HL-60 (cell line): ENCODE measurements around the gene ESR2.

Source experiments
- DNase-seq, 2 experiments: peaks; one replicate each; pipeline ENCODE4 v3.0.0-alpha.2; 2010 to 2020; ENCODE audit warnings: low read depth in 1 of 2, low spot score in 1 of 2
- H3K27ac ChIP-seq: fragments of 250-450 bp; sonication (Bioruptor Pico); replicated peaks from 2 replicates; pipeline ENCODE4 v1.5.1; 2020; ENCODE audit warnings: mild to moderate bottlenecking, moderate library complexity
- H3K27me3 ChIP-seq: fragments of 250-450 bp; sonication (Bioruptor Pico); 2 replicates; pipeline ENCODE4 v1.5.1; 2021; ENCODE audit warnings: mild to moderate bottlenecking, moderate library complexity; ENCODE audit not compliant: insufficient read depth, poor library complexity, severe bottlenecking
- H3K4me3 ChIP-seq: replicated peaks from 2 replicates; pipeline ENCODE4 v1.5.1; 2011; ENCODE audit warnings: mild to moderate bottlenecking, control low read depth, low read length; ENCODE audit not compliant: insufficient read depth
- CTCF ChIP-seq: IDR thresholded peaks from one replicate; pipeline ENCODE4 v1.5.1; 2011; ENCODE audit warnings: low read length, control low read depth, inconsistent platforms; ENCODE audit not compliant: insufficient read depth
- GABPA ChIP-seq: IDR thresholded peaks from 2 replicates; pipeline ENCODE4 v1.6.1; 2012; ENCODE audit warnings: low read depth
- POLR2AphosphoS5 ChIP-seq: IDR thresholded peaks from 2 replicates; pipeline ENCODE4 v1.6.1; 2012; ENCODE audit warnings: low read depth
- SPI1 ChIP-seq: IDR thresholded peaks from 2 replicates; pipeline ENCODE4 v1.6.1; 2012; ENCODE audit warnings: low read depth, mild to moderate bottlenecking, borderline replicate concordance
- TF ChIP-seq, protein P1 (sequence below): IDR thresholded peaks from 2 replicates; pipeline ENCODE4 v1.6.1; 2012; ENCODE audit warnings: low read depth; ENCODE audit not compliant: insufficient replicate concordance

Gene ESR2

DNA sequence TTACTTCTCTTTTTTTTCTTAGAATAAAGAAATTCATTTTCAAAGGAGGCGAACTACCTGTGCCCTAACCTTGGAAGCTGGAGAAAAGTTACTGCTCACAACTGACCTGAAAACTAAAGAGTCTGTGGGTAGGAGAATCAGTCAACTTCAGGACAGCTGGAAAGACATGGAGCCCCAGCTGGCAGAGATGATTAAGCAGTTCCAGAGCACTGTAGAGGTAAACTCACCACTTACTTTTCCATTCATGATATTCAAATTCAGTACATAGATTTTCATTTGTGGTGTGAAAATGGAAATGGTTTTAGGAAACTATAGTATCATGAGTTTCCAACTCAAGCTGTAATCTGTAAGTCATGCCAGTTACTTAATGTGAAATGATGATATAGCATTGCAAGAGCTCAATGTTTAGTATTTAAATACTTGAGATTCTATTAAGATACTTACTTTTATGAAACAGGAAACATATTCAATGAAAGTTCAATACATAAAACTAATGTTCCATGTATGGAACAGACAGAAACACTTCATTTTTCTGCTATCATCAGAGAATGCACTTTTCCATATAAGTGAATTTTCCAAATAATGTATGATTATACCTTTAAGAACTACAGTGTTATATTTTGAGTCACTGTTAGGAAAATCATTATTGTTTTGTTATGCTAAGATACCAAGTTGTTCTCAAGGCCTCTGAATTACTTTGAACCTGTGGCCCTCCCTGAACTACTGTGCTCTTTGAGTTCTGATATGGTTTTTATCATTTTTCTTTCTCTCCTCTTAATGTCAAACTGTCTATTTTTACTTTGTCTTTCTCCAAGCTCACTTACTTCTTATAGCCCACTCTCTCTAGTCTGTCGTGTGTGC lies 119.0 kb downstream of the ESR2 start:
- no peak for DNase-seq
- H3K27ac ChIP-seq: no peak overlapping the region
- H3K27me3 ChIP-seq: no peaks in the 10 kb centered on the region
- TF ChIP-seq GABPA (no peak), POLR2AphosphoS5 (no peak), CTCF (no peak), SPI1 (no peak)
- TF ChIP-seq, protein P1, sequence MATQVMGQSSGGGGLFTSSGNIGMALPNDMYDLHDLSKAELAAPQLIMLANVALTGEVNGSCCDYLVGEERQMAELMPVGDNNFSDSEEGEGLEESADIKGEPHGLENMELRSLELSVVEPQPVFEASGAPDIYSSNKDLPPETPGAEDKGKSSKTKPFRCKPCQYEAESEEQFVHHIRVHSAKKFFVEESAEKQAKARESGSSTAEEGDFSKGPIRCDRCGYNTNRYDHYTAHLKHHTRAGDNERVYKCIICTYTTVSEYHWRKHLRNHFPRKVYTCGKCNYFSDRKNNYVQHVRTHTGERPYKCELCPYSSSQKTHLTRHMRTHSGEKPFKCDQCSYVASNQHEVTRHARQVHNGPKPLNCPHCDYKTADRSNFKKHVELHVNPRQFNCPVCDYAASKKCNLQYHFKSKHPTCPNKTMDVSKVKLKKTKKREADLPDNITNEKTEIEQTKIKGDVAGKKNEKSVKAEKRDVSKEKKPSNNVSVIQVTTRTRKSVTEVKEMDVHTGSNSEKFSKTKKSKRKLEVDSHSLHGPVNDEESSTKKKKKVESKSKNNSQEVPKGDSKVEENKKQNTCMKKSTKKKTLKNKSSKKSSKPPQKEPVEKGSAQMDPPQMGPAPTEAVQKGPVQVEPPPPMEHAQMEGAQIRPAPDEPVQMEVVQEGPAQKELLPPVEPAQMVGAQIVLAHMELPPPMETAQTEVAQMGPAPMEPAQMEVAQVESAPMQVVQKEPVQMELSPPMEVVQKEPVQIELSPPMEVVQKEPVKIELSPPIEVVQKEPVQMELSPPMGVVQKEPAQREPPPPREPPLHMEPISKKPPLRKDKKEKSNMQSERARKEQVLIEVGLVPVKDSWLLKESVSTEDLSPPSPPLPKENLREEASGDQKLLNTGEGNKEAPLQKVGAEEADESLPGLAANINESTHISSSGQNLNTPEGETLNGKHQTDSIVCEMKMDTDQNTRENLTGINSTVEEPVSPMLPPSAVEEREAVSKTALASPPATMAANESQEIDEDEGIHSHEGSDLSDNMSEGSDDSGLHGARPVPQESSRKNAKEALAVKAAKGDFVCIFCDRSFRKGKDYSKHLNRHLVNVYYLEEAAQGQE: no peak
- no peak overlapping the region for H3K4me3 ChIP-seq

- Histone ChIP-seq H3K27me3 (no peaks in the 10 kb centered on the region), H3K27ac (no peak overlapping the region), H3K4me3 (no peak overlapping the region)
- no peak for DNase-seq
- no peak for TF ChIP-seq GABPA
- TF ChIP-seq CTCF: no peak
- TF ChIP-seq POLR2AphosphoS5: no peak
- no peak for TF ChIP-seq SPI1
- TF ChIP-seq, protein P1: no peak
Measured at GRCh38 chr14:64170181-64170580, 124.0 kb downstream of the ESR2 start.

DNA sequence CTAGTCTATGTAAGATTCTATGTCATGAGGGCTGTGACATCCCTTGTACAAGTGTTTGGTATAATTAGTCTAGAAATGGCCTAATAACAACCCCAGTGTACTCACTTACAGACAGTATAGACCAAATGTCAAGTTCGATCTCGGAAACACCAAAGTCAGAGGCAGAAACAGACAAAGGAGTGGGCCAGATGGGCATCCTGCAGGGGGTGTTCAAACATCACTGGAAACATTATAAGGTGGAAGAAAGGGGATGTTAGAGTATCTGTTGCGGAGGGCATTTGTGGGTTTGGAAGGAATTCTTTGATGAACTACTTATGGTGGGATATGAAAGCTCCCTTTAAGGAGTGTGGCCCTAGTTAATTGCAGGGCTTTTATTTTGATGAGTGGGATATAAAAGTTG lies 134.6 kb downstream of the ESR2 start:
- TF ChIP-seq CTCF: no peak
- no peak for TF ChIP-seq GABPA
- no peak for TF ChIP-seq POLR2AphosphoS5
- TF ChIP-seq, protein P1: no peak
- no peak for TF ChIP-seq SPI1
- H3K4me3 ChIP-seq: no peak overlapping the region
- no peaks in the 10 kb centered on the region for H3K27me3 ChIP-seq
- H3K27ac ChIP-seq: no peak overlapping the region
- no peak for DNase-seq
